Measurements from ENCODE around the gene RAI14. TPM values are rescaled to one million over a fixed set of nuclear protein-coding genes. Genes with fewer than 3 reads are reported as not detected.
"Not testable (repeated sequence)": the region's sequence is repeated elsewhere in the genome, so short reads cannot be mapped to it uniquely, and the experiment has no call there.

The RAI14 gene
- total RNA-seq, 4 donors from 2014 or later, result 26.9 to 40.4 (median 32.1) TPM

- no peak overlapping the region for H3K4me3 ChIP-seq (ENCODE audit: low read depth, poor library complexity, severe bottlenecking)
- TF ChIP-seq POLR2A (IDR thresholded peaks at IDR 0.05) (no peak), CTCF (IDR thresholded peaks at IDR 0.05) (no peak)
- WGBS, 2 donors, result 80 to 86% methylated on average over 15 of the region's 15 CpGs
- intact Hi-C loops (cut with DNase I; ENCODE audit: low total_unique reads), result no loop called here
- no peak for DNase-seq (ENCODE audit: low spot score in 2 of 2)
These were observed 95.9 kb downstream of the RAI14 start for GRCh38 chr5:34751807-34752736.

- H3K4me3 ChIP-seq (ENCODE audit: low read depth, poor library complexity, severe bottlenecking); intact Hi-C loops (cut with DNase I; ENCODE audit: low total_unique reads); DNase-seq (ENCODE audit: low spot score in 2 of 2): not testable (repeated sequence)
- 92 to 94% methylated on average over 2 of the region's 2 CpGs for WGBS, 2 donors
These were observed 97.1 kb downstream of the RAI14 start for GRCh38 chr5:34753236-34753635.

- H3K4me3 ChIP-seq (ENCODE audit: low read depth, poor library complexity, severe bottlenecking), result no peak overlapping the region
- intact Hi-C loops (cut with DNase I; ENCODE audit: low total_unique reads), result no loop called here
- 79 to 81% methylated on average over 4 of the region's 4 CpGs for WGBS, 2 donors
- TF ChIP-seq CTCF (IDR thresholded peaks at IDR 0.05), result no peak
- TF ChIP-seq POLR2A (IDR thresholded peaks at IDR 0.05), result no peak
- no peak for DNase-seq (ENCODE audit: low spot score in 2 of 2)
These were observed 99.8 kb downstream of the RAI14 start for GRCh38 chr5:34755926-34756325.

GRCh38 chr5:34756781-34757624 is 100.9 kb downstream of the RAI14 start:
- 85% methylated on average over 20 of the region's 20 CpGs for WGBS, 2 donors
- intact Hi-C loops (cut with DNase I; ENCODE audit: low total_unique reads), result no loop called here
- no peak for TF ChIP-seq CTCF (IDR thresholded peaks at IDR 0.05)
- TF ChIP-seq POLR2A (IDR thresholded peaks at IDR 0.05), result no peak
- H3K4me3 ChIP-seq (ENCODE audit: low read depth, poor library complexity, severe bottlenecking), result no peak overlapping the region
- DNase-seq (ENCODE audit: low spot score in 2 of 2), result no peak

GRCh38 chr5:34758514-34758913 is 102.4 kb downstream of the RAI14 start:
- no peak overlapping the region for H3K4me3 ChIP-seq (ENCODE audit: low read depth, poor library complexity, severe bottlenecking)
- no peak for DNase-seq (ENCODE audit: low spot score in 2 of 2)
- intact Hi-C loops (cut with DNase I; ENCODE audit: low total_unique reads), result no loop called here
- no peak for TF ChIP-seq CTCF (IDR thresholded peaks at IDR 0.05)
- no peak for TF ChIP-seq POLR2A (IDR thresholded peaks at IDR 0.05)
- 79 to 97% methylated on average over 3 of the region's 3 CpGs for WGBS, 2 donors

GRCh38 chr5:34759213-34759612 is 103.1 kb downstream of the RAI14 start:
- DNase-seq (ENCODE audit: low spot score in 2 of 2); H3K4me3 ChIP-seq (ENCODE audit: low read depth, poor library complexity, severe bottlenecking): not testable (repeated sequence)
- WGBS, 2 donors, result 78 to 84% methylated on average over 5 of the region's 5 CpGs

More at GRCh38 chr5:34759213-34759612, 103.1 kb downstream of the RAI14 start:
- intact Hi-C loops (cut with DNase I; ENCODE audit: low total_unique reads), result not testable (repeated sequence)

Measured in lower leg skin (tissue), 4 donors.